SU-DHL-6 (cell line): ENCODE measurements around the gene HUNK.

Experiments
- CTCF ChIP-seq: fragments of 200-600 bp; sonication (generic); IDR thresholded peaks from one replicate; pipeline ENCODE4 v1.5.1; 2017; ENCODE audit warnings: antibody characterized with exemption, mild to moderate bottlenecking, low read length, moderate library complexity; ENCODE audit not compliant: insufficient read depth, poor library complexity, severe bottlenecking
- EZH2phosphoT487 ChIP-seq: fragments of 200-600 bp; sonication (generic), shearing (Covaris generic); conservative IDR thresholded peaks from 2 replicates; pipeline ENCODE4 v1.6.1; 2018; ENCODE audit warnings: mild to moderate bottlenecking, antibody characterized with exemption, low read length, moderate library complexity, mixed read lengths

GRCh38 chr21:31938330-31939301 is 65.8 kb downstream of the HUNK start:
- TF ChIP-seq CTCF (no peak), EZH2phosphoT487 (no peak)
